Caco-2 (cell line): Measurements from ENCODE around the gene RBM4B. TPM values are rescaled to one million over a fixed set of nuclear protein-coding genes. Genes with fewer than 3 reads are reported as not detected.

Experiments used
- BruUV-seq: library from RNA; stranded (reverse); fragments of 400-500 nt; replicated peaks from 2 replicates; lab custom pipeline; 2021; lab: Mats Ljungman, UMichigan
- CTCF ChIA-PET: fragments of 300-600 bp; sonication (Branson Sonifier 250); formaldehyde crosslinking; loops from one replicate; lab custom pipeline; 2022; ENCODE audit warnings: antibody characterized with exemption; lab: Charles Lee
- POLR2A ChIA-PET: fragments of 300-600 bp; sonication (Branson Sonifier 250); formaldehyde crosslinking; loops from one replicate; lab custom pipeline; 2022; ENCODE audit warnings: antibody characterized with exemption; lab: Charles Lee
- DNase-seq, 2 experiments: peaks; one replicate each; pipeline versions ENCODE4 v3.0.0 to v3.0.0-alpha.2; 2020 to 2022
- H3K27me3 ChIP-seq: replicated peaks from 2 replicates; pipeline ENCODE4 v1.6.0; 2011; ENCODE audit warnings: low read length; ENCODE audit not compliant: control insufficient read depth, insufficient read depth
- H3K36me3 ChIP-seq: 2 replicates; pipeline ENCODE4 v1.5.1; 2011; ENCODE audit warnings: low read length; ENCODE audit not compliant: control insufficient read depth, insufficient read depth
- H3K4me1 ChIP-seq: fragments of 250-450 bp; sonication (Bioruptor Pico); 2 replicates; pipeline ENCODE4 v1.5.1; 2020; ENCODE audit warnings: mild to moderate bottlenecking
- H3K4me3 ChIP-seq: 2 replicates; pipeline ENCODE4 v1.5.1; 2011; ENCODE audit warnings: low read depth, mild to moderate bottlenecking, control low read depth, low read length
- H3K9me3 ChIP-seq: fragments of 250-450 bp; sonication (Bioruptor Pico); 2 replicates; pipeline ENCODE4 v1.5.1; 2020; ENCODE audit warnings: mild to moderate bottlenecking, moderate library complexity
- H3K27ac Mint-ChIP-seq: one replicate; pipeline ENCODE4 v1.8.0; 2022; ENCODE audit warnings: mixed read lengths; ENCODE audit not compliant: unreplicated experiment
- H3K27me3 Mint-ChIP-seq: one replicate; pipeline ENCODE4 v1.8.0; 2022; ENCODE audit warnings: mixed read lengths; ENCODE audit not compliant: insufficient read depth, unreplicated experiment
- H3K36me3 Mint-ChIP-seq: one replicate; pipeline ENCODE4 v1.8.0; 2022; ENCODE audit warnings: mild to moderate bottlenecking, mixed read lengths; ENCODE audit not compliant: insufficient read depth, unreplicated experiment
- H3K4me1 Mint-ChIP-seq: one replicate; pipeline ENCODE4 v1.8.0; 2022; ENCODE audit warnings: low read depth, mixed read lengths; ENCODE audit not compliant: unreplicated experiment
- H3K4me3 Mint-ChIP-seq: one replicate; pipeline ENCODE4 v1.8.0; 2022; ENCODE audit warnings: mild to moderate bottlenecking, moderate library complexity, mixed read lengths; ENCODE audit not compliant: unreplicated experiment
- H3K9me3 Mint-ChIP-seq: one replicate; pipeline ENCODE4 v1.8.0; 2022; ENCODE audit warnings: mixed read lengths; ENCODE audit not compliant: unreplicated experiment
- intact Hi-C: fragments of 100-400 bp; cut with micrococcal nuclease; formaldehyde crosslinking; loops from one replicate; pipeline ENCODE4 v1.10.0; 2022; ENCODE audit not compliant: unreplicated experiment
- total RNA-seq: library from RNA; stranded (reverse); gene quantifications from 2 replicates; pipeline ENCODE4 v1.2.3, GENCODE V29; 2022
- TF ChIP-seq, protein P1 (sequence below), 2 experiments: fragments of 200-600 bp in 1 of 2; IDR thresholded peaks; 1 replicate in 1 of 2; 2 replicates in 1 of 2; pipeline versions ENCODE4 v1.5.1 to v1.8.0; 2011 to 2022; ENCODE audit warnings: antibody characterized with exemption in 1 of 2, control low read depth in 1 of 2, inconsistent platforms in 1 of 2, low read depth in 1 of 2, low read length in 1 of 2, mild to moderate bottlenecking in 1 of 2, moderate library complexity in 1 of 2; ENCODE audit not compliant: insufficient read depth in 1 of 2, severe bottlenecking in 1 of 2, unreplicated experiment in 1 of 2

RBM4B gene
- total RNA-seq, 1 experiment from 2014 or later: 45.8 TPM

DNA sequence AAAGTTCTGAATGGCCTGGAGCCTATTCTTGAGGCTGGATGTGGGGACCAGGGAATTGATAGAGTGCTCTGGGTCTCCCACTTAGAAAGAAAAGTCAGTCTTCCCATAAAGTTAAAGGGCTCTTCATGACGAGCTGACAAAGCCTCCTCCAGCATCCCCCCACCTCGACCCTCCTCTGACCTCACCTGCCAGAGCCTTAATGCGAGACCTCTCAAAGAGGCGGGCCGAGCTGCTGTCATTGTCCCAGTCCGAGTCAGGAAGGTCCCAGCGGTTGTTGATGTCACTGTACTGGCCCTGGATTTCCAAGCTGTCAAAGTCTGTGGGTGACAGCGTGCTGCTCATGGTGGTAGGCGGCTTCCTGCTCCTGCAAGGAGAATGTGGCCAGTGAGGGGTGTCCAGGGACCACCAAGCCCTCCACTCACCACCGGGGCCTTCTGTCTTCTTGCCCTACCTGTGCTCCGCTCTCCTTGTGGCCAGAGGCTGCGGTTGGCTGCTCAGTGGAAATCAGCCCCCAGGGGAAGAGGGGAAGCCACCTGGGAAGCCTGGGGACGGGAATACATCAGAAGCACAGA, 43.3 kb upstream of the RBM4B start:
- TF ChIP-seq, protein P1, sequence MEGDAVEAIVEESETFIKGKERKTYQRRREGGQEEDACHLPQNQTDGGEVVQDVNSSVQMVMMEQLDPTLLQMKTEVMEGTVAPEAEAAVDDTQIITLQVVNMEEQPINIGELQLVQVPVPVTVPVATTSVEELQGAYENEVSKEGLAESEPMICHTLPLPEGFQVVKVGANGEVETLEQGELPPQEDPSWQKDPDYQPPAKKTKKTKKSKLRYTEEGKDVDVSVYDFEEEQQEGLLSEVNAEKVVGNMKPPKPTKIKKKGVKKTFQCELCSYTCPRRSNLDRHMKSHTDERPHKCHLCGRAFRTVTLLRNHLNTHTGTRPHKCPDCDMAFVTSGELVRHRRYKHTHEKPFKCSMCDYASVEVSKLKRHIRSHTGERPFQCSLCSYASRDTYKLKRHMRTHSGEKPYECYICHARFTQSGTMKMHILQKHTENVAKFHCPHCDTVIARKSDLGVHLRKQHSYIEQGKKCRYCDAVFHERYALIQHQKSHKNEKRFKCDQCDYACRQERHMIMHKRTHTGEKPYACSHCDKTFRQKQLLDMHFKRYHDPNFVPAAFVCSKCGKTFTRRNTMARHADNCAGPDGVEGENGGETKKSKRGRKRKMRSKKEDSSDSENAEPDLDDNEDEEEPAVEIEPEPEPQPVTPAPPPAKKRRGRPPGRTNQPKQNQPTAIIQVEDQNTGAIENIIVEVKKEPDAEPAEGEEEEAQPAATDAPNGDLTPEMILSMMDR (IDR thresholded peaks at IDR 0.05; ENCODE audit: insufficient read depth in 1 of 2, low read depth in 1 of 2, low read length in 1 of 2, severe bottlenecking in 1 of 2, unreplicated experiment in 1 of 2): no peak
- no peaks in the 10 kb centered on the region for H3K27me3 ChIP-seq
- Mint-ChIP-seq H3K27me3 (no peaks in the 10 kb centered on the region), H3K4me1 (peaks cover 27% of the 10 kb centered on the region), H3K27ac (peak overlapping the region; percentile 48), H3K4me3 (no peak overlapping the region), H3K9me3 (no peaks in the 10 kb centered on the region), H3K36me3 (peaks cover 8% of the 10 kb centered on the region)
- BruUV-seq: no TSS peak
- no peak overlapping the region for H3K4me3 ChIP-seq
- ChIA-PET POLR2A (no interaction called here), CTCF (interaction anchor here (0.6 kb wide), 1 partner anchor 86 kb away, joined by 3 read pairs; no protein-coding TSS in a partner anchor)
- no peaks in the 10 kb centered on the region for H3K36me3 ChIP-seq
- H3K9me3 ChIP-seq: no peaks in the 10 kb centered on the region
- intact Hi-C loops: no loop called here
- H3K4me1 ChIP-seq: 0 out of 2 replicates have a peak, but pooled peaks cover 14% of the 10 kb centered on the region
- DNase-seq: no peak

DNA sequence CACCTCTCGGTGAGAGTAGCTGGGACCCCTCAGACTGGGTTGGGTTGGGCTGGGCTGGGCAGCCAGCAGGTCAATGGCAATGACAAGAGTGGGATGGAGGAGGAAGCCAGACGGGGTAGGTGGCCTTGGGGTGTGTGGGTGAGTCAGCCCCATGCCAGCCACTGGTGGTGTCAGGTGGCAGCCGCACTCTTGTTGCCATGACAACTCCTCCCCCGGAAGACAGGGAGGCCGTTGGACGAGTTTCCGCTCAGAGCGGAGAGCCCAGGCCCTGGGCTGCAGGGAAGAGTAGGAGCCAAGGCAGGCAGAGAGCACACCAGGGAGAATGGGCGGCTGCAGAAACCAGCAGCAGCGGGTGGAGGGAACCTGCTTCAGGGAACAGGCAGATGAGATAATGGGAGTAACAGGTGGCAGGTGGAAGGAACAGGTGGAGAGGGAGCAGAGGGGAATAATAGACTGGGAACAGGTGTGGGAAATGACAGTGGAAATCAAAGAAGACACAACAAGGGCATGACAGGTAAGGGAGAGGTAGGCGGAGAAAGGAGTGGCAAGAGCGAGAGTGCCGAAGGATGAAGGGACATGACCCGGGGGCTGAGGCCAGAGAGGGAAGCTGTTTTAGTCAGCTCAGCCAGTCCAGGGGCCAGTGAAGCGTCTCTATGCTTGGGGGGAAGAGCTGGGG, 42.7 kb upstream of the RBM4B start:
- H3K36me3 Mint-ChIP-seq: peaks cover 8% of the 10 kb centered on the region
- peak overlapping the region; percentile 48 for H3K27ac Mint-ChIP-seq
- Histone ChIP-seq H3K36me3 (no peaks in the 10 kb centered on the region), H3K4me3 (no peak overlapping the region), H3K9me3 (no peaks in the 10 kb centered on the region), H3K4me1 (0 out of 2 replicates have a peak, but pooled peaks cover 14% of the 10 kb centered on the region), H3K27me3 (no peaks in the 10 kb centered on the region)
- peaks cover 27% of the 10 kb centered on the region for H3K4me1 Mint-ChIP-seq
- no peaks in the 10 kb centered on the region for H3K27me3 Mint-ChIP-seq
- peak; percentile 34 to 72 for DNase-seq
- H3K9me3 Mint-ChIP-seq: no peaks in the 10 kb centered on the region
- CTCF ChIA-PET: interaction anchor here (0.6 kb wide), 1 partner anchor 86 kb away, joined by 3 read pairs; no protein-coding TSS in a partner anchor
- intact Hi-C loops: no loop called here
- no TSS peak for BruUV-seq
- POLR2A ChIA-PET: no interaction called here
- H3K4me3 Mint-ChIP-seq: peak overlapping the region; percentile 8
- TF ChIP-seq, protein P1 (IDR thresholded peaks at IDR 0.05; ENCODE audit: insufficient read depth in 1 of 2, low read depth in 1 of 2, low read length in 1 of 2, severe bottlenecking in 1 of 2, unreplicated experiment in 1 of 2): no peak

DNA sequence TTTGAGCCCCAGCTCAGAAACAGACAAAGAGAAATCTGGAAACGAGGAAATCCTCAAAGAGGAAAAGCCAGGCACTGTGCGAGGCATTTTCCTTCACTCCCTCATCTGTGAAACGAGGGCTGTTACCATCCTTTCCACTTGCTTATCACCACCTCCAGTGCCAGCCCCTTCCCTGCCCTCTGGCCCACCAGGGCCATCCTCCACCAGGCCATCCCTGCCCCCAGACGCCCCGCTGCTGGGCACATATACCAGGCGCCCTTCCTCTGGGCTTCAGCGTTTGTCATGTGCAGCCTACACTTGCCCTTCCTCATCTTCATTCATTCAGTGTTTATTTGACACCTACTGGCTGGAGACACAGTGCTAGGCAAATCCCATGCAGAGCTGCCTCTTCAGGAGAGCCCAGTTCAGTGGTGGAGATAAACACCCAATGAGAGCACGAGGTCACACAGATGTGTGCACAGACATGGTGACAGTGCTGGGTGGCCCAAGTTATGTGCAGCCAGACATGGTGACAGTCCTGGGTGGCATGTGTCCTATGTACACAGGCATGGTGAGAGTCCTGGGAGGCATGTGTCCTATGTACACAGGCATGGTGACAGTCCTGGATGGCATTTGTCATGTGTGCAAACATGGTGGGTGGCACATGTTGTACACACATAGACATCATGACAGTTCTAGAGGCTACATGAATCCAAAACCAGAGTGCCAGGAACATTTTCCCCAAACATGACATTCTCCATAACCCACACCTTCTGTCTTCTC, 41.6 kb upstream of the RBM4B start:
- peaks cover 8% of the 10 kb centered on the region for H3K36me3 Mint-ChIP-seq
- Histone ChIP-seq H3K4me1 (0 out of 2 replicates have a peak, but pooled peaks cover 14% of the 10 kb centered on the region), H3K4me3 (no peak overlapping the region), H3K9me3 (no peaks in the 10 kb centered on the region), H3K36me3 (no peaks in the 10 kb centered on the region), H3K27me3 (no peaks in the 10 kb centered on the region)
- BruUV-seq: no TSS peak
- ChIA-PET POLR2A (no interaction called here), CTCF (no interaction called here)
- intact Hi-C loops: no loop called here
- H3K9me3 Mint-ChIP-seq: no peaks in the 10 kb centered on the region
- H3K27me3 Mint-ChIP-seq: no peaks in the 10 kb centered on the region
- H3K4me1 Mint-ChIP-seq: peaks cover 27% of the 10 kb centered on the region
- no peak overlapping the region for H3K27ac Mint-ChIP-seq
- DNase-seq: no peak
- no peak overlapping the region for H3K4me3 Mint-ChIP-seq
- TF ChIP-seq, protein P1 (IDR thresholded peaks at IDR 0.05; ENCODE audit: insufficient read depth in 1 of 2, low read depth in 1 of 2, low read length in 1 of 2, severe bottlenecking in 1 of 2, unreplicated experiment in 1 of 2): no peak
